RKO (cell line): Measurements from ENCODE around the gene MAP4K4.

Experiments
- DNase-seq: peaks from one replicate; pipeline ENCODE4 v3.0.0-alpha.2; 2016; ENCODE audit warnings: low spot score

The MAP4K4 gene

DNA sequence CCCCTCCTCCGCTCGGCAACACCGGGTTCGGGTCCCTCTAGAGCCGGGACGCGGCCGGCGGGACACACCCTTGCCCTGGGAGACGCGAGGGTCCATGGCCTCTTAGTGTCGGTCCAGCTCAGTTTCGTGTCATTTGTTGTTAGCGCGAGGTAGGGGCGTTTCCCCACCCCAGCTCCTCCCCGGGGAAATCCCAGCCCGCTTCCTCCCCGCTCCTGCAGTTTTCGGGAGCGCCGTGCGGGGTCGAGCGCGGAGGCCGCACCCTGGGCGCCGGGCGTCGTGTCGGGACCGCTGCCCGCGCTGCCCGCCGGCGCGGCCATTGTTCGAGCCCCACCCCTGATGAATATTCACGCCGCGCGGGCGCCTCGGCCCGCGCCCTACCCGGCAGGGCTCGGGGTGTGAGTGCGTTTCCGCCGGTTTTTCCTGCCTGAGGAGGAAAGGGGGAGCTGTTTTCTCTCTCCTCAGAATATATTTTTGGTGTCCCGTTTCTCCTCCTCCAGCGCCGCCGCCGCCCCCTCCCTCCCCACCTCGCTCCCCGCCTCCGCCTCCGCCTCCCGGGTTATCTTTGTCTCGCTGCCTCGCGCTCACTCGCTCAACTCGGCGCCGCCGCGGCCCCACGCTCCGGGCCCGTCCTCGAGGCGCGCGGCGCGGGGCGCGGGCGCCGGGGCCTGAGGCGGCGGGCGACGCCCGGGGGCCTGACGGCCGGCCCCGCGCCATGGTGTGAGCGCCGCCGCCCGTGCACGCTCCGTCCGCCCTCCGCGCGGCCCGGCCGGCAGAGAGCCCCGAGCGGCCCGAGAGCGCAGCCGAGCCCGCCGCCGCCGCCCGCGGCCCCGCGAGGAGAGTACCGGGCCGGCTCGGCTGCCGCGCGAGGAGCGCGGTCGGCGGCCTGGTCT lies at the start of gene MAP4K4:
Gene MAP4K4 (plus strand): TSS at position 584 of the 890 bp plus-strand sequence. CDS start 374 bp downstream, outside the sequence.
- DNase-seq = peak; percentile 85

DNA sequence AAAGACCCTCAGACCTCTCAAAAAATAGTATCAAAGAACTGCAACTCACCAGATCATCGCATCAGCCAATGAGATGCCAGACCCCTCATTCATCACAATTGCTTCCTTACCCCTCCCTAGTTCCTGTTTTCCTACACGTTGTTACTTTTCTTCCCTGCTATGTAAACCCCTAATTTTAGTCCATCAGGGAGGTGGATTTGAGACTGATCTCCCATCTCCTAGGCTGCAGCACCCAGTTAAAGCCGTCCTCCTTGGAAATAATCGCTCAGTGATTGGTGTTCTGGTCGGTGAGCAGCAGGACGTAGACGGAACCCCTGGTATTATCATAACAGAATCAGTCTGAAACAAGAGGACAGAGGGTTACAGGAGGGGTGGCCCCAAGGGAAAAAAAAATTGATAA lies 44.0 kb upstream of the MAP4K4 start:
- DNase-seq = no peak

DNA sequence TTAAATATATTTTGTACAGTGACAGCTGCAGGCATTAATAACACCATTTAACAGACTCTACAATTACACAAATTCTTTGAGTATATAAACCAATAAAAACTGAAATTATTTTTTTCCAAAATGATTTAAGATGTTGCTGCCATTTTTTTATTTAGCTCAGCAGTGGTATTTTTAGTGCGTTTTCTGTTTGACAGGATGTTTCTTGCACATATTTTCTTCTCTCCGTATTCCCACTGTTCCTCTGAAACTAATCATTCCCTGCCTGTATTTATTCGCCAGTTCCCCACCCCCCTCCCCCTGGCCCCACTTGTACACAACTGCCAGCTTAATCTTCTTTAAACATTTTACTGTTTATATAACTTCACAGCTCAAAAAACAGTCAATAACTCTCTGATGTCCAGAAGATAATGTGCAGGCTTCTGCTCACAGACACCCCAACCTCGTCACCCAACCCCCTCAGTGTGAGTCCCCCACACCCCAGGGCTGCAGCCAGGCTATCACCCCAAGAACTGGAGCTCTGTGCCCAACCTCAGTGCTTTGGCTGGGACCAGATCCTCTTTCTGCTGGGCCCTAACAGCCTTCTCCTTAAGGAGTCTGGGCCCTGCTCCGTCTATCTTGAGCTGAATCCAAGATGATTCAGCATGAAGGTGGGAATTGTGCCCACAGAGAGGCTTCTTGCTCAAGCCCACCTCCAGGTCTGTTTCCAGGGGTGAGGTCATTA lies 41.6 kb upstream of the MAP4K4 start:
- no peak for DNase-seq

DNA sequence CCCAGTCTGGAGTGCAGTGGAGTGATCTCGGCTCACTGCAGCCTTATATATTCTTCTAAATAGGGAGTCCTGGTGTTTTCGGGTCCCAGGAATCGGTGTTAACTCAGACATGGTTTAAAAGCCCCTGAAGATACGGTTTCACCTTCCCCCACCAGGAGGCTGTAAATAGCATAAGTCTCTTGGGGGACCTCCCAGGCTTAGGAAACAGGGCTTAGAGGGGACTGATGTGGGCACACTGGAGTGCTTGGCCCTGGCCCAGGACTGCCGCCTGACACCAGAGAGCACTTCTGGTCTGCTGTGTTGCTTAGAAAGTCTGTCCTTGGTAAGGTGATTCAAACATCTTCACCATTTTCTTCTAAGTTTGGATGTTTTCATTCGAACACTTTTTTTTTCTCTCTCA lies 39.7 kb upstream of the MAP4K4 start:
- peak; percentile 9 for DNase-seq

DNA sequence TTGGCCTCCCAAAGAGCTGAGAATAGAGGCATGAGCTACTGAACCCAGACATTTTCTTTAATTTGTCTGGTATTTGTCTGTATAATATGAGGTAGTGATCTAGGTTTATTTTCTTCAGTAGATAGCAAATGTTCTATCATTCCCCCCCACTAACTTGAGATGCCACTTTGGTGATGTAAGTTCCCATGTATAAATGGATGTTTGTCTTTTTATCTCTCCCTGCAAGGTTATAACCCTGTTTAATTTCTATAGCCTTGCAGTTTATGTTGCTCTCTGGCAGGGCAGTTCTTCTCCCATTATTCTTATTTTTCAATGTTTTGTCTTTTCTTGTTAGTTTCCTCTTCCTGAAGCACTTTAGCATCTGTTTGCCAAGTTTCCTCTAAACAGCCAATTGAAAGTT lies 39.1 kb upstream of the MAP4K4 start:
- DNase-seq = no peak

DNA sequence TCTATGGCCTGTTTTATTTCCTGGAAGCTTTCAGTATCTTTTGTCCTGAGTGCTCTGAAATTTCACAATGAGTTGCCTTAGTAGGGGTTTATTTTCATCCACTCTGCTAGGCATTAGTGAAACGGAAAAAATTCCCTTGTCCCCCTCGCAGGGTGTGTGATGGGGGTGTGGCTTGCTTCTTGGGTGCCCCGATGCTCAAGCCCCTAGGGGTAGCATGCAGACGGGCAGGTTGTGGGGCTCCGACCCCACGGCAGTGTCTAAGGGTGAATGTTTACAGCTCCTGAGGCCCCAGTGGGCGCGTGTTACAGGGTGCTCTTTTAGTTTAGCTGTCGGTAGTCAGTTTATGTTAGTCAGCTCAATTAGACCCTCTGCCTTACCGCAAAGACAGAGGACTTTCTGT lies 32.2 kb upstream of the MAP4K4 start:
- no peak for DNase-seq

DNA sequence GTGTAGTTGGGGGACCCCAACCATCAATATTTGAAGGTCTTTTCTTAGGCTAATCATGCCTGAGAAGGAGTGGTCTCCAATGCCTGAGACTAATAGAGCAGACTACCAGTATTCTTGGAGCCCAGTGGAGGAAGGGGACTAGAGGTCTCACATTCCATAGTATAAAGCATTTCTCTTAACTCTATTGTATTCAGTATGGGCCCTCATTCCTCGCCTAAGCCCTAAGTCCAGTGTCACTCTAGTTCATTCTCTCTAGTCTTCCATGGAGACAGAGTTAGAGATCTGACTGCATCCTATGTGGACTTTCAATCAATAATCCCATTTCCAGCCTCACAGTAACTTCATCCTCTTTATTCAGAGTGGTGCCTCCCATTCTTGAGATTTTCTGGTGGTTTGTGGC lies 29.7 kb upstream of the MAP4K4 start:
- no peak for DNase-seq

DNA sequence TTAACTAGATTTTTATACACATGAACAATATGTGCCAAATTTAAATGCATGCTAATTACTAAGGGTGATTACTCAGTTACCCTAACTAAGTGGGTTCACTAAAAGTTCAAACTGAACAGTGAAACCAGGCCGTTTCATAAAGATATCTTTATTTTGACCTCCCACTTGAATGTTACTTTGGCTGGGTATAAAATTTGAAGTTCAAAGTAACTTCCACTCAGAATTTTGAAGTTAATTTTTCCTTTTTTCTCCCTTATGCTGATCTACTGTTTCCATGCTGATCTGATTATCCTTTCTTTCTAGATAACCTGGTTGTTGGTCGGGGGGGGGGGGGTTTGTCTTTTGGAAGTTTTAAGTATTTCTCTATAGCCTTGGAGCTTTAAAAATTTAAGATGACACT lies 25.5 kb upstream of the MAP4K4 start:
- no peak for DNase-seq

DNA sequence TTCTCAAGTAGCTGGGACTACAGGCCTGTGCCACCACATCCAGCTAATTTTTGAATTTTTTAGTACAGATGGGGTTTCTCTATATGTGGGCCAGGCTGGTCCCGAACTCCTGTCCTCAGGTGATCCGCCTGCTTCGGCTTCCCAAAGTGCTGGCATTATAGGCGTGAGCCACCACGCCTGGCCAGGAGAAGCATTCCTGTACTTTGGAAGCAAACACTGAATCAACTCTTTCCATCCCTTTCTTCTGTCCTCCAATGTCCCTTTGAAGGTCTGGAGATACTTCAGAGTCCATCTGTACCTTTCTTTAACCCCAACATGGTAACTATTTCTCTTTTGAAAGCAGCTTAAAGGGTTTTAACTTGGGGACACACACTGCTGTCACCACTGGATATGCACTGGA lies 23.6 kb upstream of the MAP4K4 start:
- no peak for DNase-seq

DNA sequence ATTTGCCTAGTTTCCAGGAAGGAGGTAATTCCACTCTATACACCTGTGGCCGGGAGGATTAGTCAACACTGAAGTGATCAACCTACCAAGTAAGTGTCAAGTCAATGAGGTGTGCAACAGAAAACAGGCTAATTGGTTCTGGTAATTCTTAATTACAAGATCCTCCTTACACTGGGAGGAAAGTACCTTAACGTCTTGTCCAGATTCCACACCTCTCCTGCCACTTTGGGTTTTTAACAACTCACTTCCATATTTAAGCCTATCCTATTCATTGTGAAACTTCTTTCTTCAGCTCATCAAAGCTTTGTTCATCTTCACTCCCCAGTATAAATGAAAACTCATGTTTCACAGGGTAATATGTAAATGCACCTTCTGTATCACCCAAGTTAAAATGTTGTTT lies 22.0 kb upstream of the MAP4K4 start:
- no peak for DNase-seq

DNA sequence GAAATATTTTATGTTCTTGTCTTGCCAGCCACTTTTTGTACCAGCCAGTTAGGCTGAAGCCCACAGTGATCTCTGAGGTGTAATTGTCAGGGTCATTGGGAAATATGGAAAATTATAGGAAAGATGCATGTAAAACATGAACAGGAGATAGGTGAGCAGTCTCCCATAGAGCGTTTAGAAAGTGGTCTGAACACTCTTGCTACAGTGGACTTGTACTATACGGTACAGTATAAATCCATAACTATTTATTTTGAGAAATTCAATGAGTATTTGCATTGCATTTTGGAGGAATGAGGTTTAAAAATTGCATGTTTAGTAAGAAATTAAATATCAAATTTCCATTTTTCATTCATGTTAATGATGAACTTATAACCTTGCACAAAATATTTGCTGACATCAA lies 20.8 kb upstream of the MAP4K4 start:
- DNase-seq = no peak

DNA sequence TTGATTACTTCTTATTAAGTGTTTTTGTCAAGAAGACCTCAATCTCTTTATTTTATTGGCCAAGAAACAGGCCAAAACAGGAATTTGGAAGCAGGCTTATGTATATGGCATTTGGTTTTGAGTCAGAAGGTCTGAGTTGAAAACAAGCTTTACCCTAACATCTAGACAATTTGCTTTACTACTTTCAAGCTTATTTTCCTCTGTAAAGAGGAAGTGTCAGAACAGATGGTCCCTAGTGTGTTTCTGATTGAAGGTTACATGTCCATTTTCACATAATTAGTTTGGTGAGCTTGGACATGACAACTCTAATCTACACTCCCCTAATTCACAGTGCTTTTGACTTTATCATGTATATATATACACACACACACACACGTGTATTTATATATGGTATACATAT lies 19.8 kb upstream of the MAP4K4 start:
- DNase-seq = no peak

DNA sequence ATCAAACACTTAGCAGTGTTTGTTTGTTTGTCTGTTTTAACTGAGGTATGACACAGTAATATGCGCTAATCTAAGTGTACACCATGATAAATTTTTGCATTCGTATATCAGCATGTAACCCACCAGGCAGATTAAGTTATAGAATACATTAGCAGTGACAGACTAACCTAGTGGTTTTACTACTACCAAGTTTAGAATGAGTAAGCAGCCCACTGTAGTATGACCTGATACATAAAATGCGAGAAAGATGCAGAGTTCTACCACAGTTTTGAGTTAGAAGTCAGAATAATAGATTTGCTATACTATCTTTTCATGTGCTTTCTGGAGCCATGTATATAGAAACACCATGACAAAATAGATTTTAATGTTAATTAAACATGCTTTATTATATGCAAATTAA lies 19.1 kb upstream of the MAP4K4 start:
- DNase-seq = no peak

DNA sequence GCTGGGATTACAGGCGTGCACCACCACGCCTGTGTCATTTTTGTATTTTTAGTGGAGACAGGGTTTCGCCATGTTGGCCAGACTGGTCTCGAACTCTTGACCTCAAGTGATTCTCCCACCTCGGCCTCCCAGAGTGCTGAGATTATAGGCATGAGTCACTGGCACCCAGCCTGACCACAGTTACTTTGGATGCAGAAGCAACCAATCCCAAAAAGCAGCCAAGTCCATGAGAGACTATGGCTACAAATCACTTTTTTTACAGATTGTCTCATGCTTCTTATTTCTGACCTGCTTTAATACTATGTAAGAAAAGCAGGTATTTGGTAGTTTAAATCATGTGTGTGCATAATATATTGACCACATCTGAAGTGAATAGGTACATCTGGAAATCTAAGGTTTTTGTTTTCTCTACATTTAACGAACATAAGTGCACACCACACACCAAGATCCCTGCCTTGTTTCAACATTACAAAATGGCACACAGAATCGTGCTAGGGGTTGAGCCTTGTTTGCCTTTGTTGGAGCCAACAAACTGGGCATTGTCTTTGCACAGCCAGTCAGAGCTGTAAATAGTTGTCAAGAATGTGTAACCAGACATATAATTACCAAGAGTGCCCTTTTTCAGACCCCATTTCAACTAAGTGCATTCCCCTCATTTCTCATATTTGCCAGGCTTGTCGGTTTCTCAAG lies 18.3 kb upstream of the MAP4K4 start:
- DNase-seq = no peak

DNA sequence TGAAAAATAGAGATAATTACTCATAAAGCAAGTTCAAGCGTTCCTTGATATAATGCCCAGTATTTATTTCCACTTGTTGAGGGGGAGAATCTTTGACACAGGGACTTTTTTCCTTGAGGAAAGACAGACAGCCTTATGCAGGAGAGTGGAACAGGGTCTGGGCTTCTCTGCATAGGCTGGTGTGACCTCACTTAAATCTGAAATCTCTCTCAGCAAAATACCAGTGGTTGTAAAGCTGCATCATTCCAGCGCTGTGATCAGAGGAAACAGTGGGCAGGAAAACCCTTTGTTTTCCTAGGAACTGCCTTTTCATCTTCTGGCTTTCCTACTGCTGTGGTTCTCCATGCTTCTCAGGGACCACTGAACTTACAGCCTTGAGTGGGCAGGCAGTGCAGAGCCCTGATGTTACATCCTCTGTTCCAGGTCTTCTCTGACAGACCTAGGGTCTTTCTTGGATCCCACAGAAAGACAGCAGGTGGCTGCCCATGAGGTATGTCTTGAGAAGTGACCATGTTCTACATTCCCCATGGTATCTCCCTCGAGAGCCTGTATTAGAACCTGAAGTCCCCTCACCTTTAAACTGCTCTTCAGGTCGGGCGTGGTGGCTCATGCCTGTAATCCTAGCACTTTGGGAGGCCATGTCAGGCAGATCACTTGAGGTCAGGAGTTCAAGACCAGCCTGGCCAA lies 17.6 kb upstream of the MAP4K4 start:
- no peak for DNase-seq

DNA sequence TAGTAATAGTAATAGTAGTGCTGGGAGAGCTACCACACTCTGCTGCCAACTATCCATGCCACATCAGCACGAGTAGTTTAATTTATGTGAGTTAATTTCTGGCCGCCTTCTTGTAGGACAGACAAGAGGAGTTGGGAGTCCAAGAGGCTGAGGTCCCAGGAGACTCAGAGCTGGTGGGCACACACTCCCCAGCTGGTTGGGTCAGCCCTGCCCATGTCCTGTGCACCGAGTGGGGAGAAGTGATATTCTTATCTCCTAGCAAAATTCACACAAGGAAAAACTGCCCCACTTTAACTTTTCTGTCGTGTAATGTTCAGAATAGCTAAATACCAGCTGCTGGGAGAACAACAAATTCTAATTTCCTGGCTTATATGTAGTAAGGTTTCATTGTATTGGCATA lies 15.2 kb upstream of the MAP4K4 start:
- no peak for DNase-seq

DNA sequence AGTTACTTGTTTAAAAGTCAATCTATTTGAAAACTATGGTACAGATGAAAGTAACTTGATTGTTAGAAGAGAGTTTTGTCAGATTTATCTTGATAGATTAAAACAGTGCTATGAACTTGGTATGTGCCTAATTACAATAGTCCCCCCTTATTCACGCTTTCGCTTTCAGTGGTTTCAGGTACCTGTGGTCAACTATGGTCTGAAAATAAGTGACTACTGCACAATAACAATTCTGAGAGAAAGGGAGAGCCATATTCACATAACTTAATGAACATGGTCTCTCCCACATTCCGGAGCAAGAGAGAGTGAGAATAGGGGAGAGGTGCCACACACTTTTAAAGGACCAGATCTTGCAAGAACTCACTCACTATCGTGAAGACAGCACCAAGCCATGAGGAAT lies 13.2 kb upstream of the MAP4K4 start:
- no peak for DNase-seq

DNA sequence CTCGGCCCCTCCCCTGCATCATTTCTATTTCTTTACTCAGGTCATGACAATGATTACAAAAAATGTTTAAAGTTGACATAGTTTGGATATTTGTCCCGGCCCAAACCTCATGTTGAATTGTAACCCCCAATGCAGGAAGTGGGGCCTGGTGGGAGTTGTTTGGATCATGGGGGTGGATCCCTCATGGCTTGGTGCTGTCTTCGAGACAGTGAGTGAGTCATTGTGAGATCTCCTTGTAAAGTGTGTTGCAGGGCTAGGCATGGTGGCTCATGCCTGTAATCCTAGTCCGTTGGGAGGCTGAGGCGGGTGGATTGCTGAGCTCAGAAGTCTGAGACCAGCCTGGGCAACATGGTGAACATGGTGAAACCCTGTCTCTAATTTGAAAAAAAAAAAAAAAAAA lies 9.2 kb upstream of the MAP4K4 start:
- DNase-seq = peak; percentile 3

DNA sequence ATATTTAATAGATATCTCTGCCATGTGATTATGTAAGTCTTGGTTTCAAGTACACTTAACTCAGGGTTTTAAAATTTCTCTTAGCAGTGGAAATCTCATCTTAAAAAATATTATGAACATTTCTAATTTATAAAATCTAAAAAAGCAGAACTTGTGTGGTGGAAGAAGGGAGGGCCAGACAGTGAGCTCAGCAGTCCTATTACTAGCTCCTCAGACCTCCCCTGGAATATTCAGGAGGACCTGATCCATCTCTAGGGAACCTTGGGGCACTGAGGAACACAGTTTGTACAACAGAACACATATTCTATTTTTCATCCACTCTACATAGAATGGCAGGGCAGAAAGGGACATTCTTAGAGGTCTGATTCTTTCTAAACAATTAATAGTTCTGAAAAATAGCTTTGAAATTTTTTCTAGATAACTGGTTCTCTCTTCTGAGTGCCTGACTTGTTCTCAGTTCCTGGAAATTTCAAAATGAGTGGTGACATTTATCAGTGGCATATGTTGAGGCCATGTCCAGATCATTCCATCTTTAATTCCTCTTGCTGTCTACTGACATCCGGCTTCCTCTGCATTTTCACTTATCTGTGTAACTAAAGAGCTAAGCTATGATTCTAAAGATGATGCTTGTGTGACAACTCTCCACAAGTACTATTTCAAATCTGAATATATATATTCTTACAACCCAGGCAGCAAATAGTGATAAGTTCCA lies 8.2 kb upstream of the MAP4K4 start:
- no peak for DNase-seq

DNA sequence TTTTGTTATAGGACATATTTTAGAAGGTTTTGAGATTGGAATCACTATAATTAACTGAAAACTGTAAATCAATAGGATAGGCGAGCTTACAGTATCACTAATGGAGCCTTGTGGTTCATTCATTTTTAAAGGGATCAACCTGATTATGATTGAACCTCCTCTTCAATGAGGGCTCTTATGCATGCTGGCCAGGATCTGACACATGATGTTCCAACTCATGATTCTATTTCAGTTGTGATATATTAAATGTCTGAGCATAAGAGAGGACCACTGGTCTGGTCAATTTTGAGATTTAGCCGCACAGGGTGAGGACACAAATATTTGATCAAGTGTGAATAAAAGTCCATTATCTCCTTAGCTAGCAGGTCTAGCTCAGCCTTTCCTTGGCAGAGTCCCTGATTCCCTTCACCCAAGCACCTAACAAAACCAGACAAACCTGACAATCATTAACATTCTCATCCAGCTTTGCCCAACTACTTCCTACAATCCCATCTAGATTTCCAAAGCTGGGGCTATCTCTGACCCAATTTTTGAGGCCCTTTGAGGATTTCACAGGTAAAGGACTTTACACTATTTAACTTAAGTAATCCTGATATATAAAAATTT lies 6.9 kb upstream of the MAP4K4 start:
- DNase-seq = no peak

DNA sequence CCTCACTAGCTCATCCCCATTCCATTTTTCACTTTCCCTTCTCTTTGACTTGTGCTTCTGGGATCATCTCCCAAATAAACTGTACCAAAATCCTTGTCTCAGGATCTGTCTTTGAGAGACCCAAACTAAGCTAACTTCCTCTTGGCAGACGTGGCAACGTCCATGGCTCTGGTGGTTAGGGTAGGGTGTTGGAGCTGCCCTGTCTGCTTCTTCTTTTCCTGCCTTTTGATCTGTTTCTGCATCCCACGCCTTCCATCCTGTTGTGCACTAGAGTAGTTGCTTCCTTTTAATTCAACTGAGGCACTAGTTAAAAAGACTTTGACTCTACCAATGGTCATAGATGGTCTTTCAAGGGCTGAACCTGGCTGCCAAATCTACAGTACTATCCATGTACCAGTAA lies 5.5 kb upstream of the MAP4K4 start:
- DNase-seq = no peak
